ENCODE measurements around the gene RAI1.

RAI1 gene

GRCh38 chr17:17784657-17785267 is 103.5 kb downstream of the RAI1 start:
- no peak for DNase-seq (ENCODE audit: low spot score)
- TF ChIP-seq CTCF (IDR thresholded peaks at IDR 0.05; ENCODE audit: extremely low read depth, missing control alignments) = no peak

- DNase-seq (ENCODE audit: low spot score) = no peak
- TF ChIP-seq CTCF (IDR thresholded peaks at IDR 0.05; ENCODE audit: extremely low read depth, missing control alignments) = no peak
Observed at GRCh38 chr17:17785407-17785806, 104.1 kb downstream of the RAI1 start.

DNA sequence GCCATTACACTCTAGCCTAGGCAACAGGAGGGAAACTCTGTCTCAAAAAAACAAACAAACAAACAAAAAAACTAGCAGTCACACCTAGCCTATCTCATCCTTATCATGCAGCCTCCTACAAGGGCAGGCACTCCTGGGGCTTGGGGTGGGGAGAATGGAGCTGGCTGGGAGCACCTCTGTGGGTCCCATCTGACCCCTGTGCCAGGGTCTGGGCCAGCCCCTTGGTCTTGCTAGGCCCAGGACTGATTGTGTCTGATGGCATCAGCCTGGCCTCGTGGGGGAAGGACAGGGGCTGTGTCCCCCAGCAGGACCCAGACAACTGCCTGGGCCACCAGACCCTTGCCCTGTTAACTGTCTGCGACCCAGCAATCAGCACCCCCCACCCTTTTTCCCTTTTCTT is 105.7 kb downstream of the RAI1 start:
- no peak for TF ChIP-seq CTCF (IDR thresholded peaks at IDR 0.05; ENCODE audit: extremely low read depth, missing control alignments)
- DNase-seq (ENCODE audit: low spot score) = no peak

DNA sequence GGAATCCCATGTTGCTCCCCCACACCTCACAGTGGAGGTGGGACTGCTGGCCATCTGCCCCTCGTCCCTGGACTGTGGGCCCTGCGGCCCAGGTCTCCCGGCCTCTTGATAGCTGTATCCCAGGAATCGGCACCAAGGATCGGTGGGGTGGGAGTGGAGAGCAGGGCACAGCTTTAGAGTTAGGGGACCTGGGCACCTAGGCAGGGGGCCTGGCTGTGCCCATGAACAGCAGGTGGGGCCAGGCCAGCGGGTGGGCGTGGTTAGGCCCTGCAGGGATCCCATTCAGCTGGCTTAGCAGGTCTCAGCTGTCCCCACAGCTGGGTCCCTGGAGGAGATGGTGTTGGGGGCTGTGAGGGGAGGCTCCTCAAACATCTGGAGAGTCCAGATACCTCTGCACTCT is 106.3 kb downstream of the RAI1 start:
- DNase-seq (ENCODE audit: low spot score) = no peak
- TF ChIP-seq CTCF (IDR thresholded peaks at IDR 0.05; ENCODE audit: extremely low read depth, missing control alignments) = no peak

DNA sequence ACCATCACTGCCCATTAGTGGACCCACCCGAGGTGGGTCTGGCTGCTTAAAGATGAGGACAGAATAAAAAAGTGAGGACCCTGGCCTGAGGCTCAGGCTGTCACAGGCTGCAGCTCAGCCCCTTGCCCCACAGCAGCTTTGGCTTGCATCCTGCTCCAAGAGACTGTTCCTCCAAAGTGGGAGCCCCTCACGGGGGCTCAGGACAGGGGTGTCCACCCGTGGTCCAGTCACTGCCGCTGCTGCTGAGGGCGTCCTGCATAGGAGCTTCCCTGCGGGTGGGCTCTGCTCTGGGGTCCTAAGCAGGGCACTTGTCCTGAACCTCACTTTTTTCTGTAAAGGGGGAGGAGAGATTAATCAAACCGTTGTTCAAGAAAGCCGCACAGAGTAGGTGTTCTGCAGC is 107.7 kb downstream of the RAI1 start:
- TF ChIP-seq CTCF (IDR thresholded peaks at IDR 0.05; ENCODE audit: extremely low read depth, missing control alignments) = no peak
- no peak for DNase-seq (ENCODE audit: low spot score)

GRCh38 chr17:17789410-17789809 is 108.2 kb downstream of the RAI1 start:
- TF ChIP-seq CTCF (IDR thresholded peaks at IDR 0.05; ENCODE audit: extremely low read depth, missing control alignments) = no peak
- DNase-seq (ENCODE audit: low spot score) = no peak

- no peak for TF ChIP-seq CTCF (IDR thresholded peaks at IDR 0.05; ENCODE audit: extremely low read depth, missing control alignments)
- DNase-seq (ENCODE audit: low spot score) = no peak
Observed at GRCh38 chr17:17789828-17790636, 108.8 kb downstream of the RAI1 start.

All from GM20000 (cell line).